GM12878 (cell line): ENCODE data around the gene LMTK2. TPM values are rescaled to one million over a fixed set of nuclear protein-coding genes. Genes with fewer than 3 reads are reported as not detected.

Experiments
- ATAC-seq: fragments of 200-7000 bp; cut with Tn5 transposase; 3 replicates; pipeline ENCODE4 v1.9.1; 2020; ENCODE audit warnings: mild to moderate bottlenecking, moderate library complexity
- BruUV-seq: library from RNA; stranded (reverse); fragments of 400-500 nt; replicated peaks from 2 replicates; lab custom pipeline; 2021; lab: Mats Ljungman, UMichigan
- CTCF ChIA-PET: fragments of 300-600 bp; sonication (Branson Sonifier 250); formaldehyde crosslinking; extraction: SDS; loops from one replicate; lab custom pipeline; 2021; ENCODE audit warnings: inconsistent platforms; lab: Yijun Ruan, JAX
- POLR2A ChIA-PET: fragments of 350-600 bp; formaldehyde crosslinking; extraction: SDS; loops from one replicate; lab custom pipeline; 2021; ENCODE audit warnings: inconsistent platforms; lab: Charles Lee
- RAD21 ChIA-PET: fragments of 300-600 bp; sonication (Branson Sonifier 250); formaldehyde crosslinking; loops from one replicate; lab custom pipeline; 2023; ENCODE audit warnings: antibody characterized with exemption; ENCODE audit not compliant: unreplicated experiment; lab: Charles Lee
- SMC1A ChIA-PET: fragments of 300-600 bp; sonication (Branson Sonifier 250); formaldehyde crosslinking; loops from one replicate; lab custom pipeline; 2023; ENCODE audit not compliant: unreplicated experiment, uncharacterized antibody; lab: Charles Lee
- DNase-seq: peaks from one replicate; pipeline ENCODE4 v3.0.0-alpha.2; 2011; ENCODE audit warnings: low read depth, low spot score
- FAIRE-seq: peaks from 3 replicates; lab custom pipeline; 2011; peaks lifted over from hg19 to GRCh38; lab: Jason Lieb, UNC
- H2AFZ ChIP-seq: 2 replicates; pipeline ENCODE4 v1.6.0; 2011; ENCODE audit warnings: low read depth, low read length, control low read depth; ENCODE audit not compliant: control insufficient read depth
- H3K27ac ChIP-seq: 2 replicates; pipeline ENCODE4 v1.5.1; 2011; ENCODE audit warnings: control low read depth; ENCODE audit not compliant: control insufficient read depth, insufficient read depth
- H3K27me3 ChIP-seq, 2 experiments: replicated peaks in 1 of 2; 2 replicates each; pipeline versions ENCODE4 v1.6.0 to v1.6.1; 2011; ENCODE audit warnings: low read length in 1 of 2; ENCODE audit not compliant: control insufficient read depth in 2 of 2, insufficient read depth in 2 of 2
- H3K36me3 ChIP-seq, 2 experiments: 2 replicates each; pipeline ENCODE4 v1.5.1; 2011; ENCODE audit warnings: low read length in 1 of 2; ENCODE audit not compliant: control insufficient read depth in 2 of 2, insufficient read depth in 2 of 2
- H3K4me1 ChIP-seq: 2 replicates; pipeline ENCODE4 v1.6.1; 2011; ENCODE audit warnings: mild to moderate bottlenecking, low read length, moderate library complexity, mixed read lengths; ENCODE audit not compliant: control insufficient read depth, insufficient read depth
- H3K4me2 ChIP-seq: 2 replicates; pipeline ENCODE4 v1.6.0; 2011; ENCODE audit warnings: control low read depth; ENCODE audit not compliant: control insufficient read depth, insufficient read depth
- H3K4me3 ChIP-seq: fragments of 200-600 bp; sonication (generic); 2 replicates; pipeline ENCODE4 v1.5.1; 2016
- H3K79me2 ChIP-seq: 2 replicates; pipeline ENCODE4 v1.6.0; 2011; ENCODE audit warnings: low read length; ENCODE audit not compliant: control insufficient read depth, insufficient read depth
- H3K9ac ChIP-seq: 2 replicates; pipeline ENCODE4 v1.8.0; 2011; ENCODE audit warnings: low read length, control low read depth, mixed read lengths; ENCODE audit not compliant: control insufficient read depth, insufficient read depth
- H3K9me3 ChIP-seq: replicated peaks from 3 replicates; pipeline ENCODE4 v1.5.1; 2011; ENCODE audit warnings: mild to moderate bottlenecking, low read length; ENCODE audit not compliant: control insufficient read depth, insufficient read depth
- H4K20me1 ChIP-seq: 2 replicates; pipeline ENCODE4 v1.6.0; 2011; ENCODE audit not compliant: control insufficient read depth, insufficient read depth
- BRCA1 ChIP-seq: IDR thresholded peaks from 2 replicates; pipeline ENCODE4 v1.6.1; 2011; ENCODE audit warnings: low read depth, low read length, improper control_type of control experiment
- LARP7 ChIP-seq: fragments of 450-650 bp; IDR thresholded peaks from 2 replicates; pipeline ENCODE4 v1.6.1; 2017; ENCODE audit warnings: mild to moderate bottlenecking
- MAX ChIP-seq: IDR thresholded peaks from 2 replicates; pipeline ENCODE4 v1.6.1; 2012; ENCODE audit warnings: low read depth, low read length, improper control_type of control experiment
- NFYB ChIP-seq: IDR thresholded peaks from 2 replicates; pipeline ENCODE4 v1.6.1; 2011; ENCODE audit warnings: low read depth, mild to moderate bottlenecking, low read length, improper control_type of control experiment, moderate library complexity; ENCODE audit not compliant: insufficient read depth
- NRF1 ChIP-seq: conservative IDR thresholded peaks from 2 replicates; pipeline ENCODE4 v1.6.1; 2011; ENCODE audit warnings: mild to moderate bottlenecking, low read depth, low read length, improper control_type of control experiment
- SMC3 ChIP-seq: IDR thresholded peaks from 2 replicates; pipeline ENCODE4 v1.6.1; 2011; ENCODE audit warnings: low read length, improper control_type of control experiment, borderline replicate concordance
- SREBF2 ChIP-seq: IDR thresholded peaks from 2 replicates; pipeline ENCODE4 v1.6.1; 2012; ENCODE audit warnings: mild to moderate bottlenecking, low read length
- ZSCAN29 ChIP-seq: fragments of 450-650 bp; IDR thresholded peaks from 2 replicates; pipeline ENCODE4 v1.6.1; 2017; ENCODE audit warnings: mild to moderate bottlenecking, moderate library complexity
- WGBS: methylation state at CpG from one replicate; pipeline ENCODE4 v1.1.6; 2016; ENCODE audit warnings: low lambda C conversion rate; ENCODE audit not compliant: insufficient replicate concordance, insufficient coverage; ENCODE audit errors: missing lambda C conversion rate; 5-methylcytosine and 5-hydroxymethylcytosine counted together
- in situ Hi-C: fragments of 300-500 bp; cut with MboI; formaldehyde crosslinking; loops from 9 replicates; pipeline ENCODE4 v1.14.3; 2018; ENCODE audit warnings: mixed read lengths
- intact Hi-C: fragments of 100-400 bp; cut with micrococcal nuclease; formaldehyde crosslinking; loops from one replicate; pipeline ENCODE4 v1.14.2; 2022; ENCODE audit not compliant: unreplicated experiment
- polyA plus RNA-seq, 11 experiments: library from polyadenylated mRNA; depleted of rRNA in 4 of 11; unstranded in 6 of 11; stranded (reverse) in 5 of 11; fragments of >200 nt; fragmentation: Nextera tagmentation in 4 of 11; fragmentation: Illumina TruSeq in 1 of 11; extraction: Ambion mirVana in 4 of 11; extraction: Trizol in 1 of 11; gene quantifications; 1 replicate in 1 of 11; 2 replicates in 10 of 11; pipeline versions ENCODE4 v1.2.1 to v1.2.3, GENCODE V29; 2011 to 2016; ENCODE audit warnings: inconsistent platforms in 2 of 11, missing spikeins in 2 of 11, low read depth in 1 of 11
- total RNA-seq, 4 experiments: library from RNA; depleted of rRNA in 3 of 4; stranded (reverse); fragments of >200 nt in 3 of 4; fragmentation: Illumina TruSeq in 1 of 4; extraction: Trizol in 1 of 4; gene quantifications; 2 replicates each; pipeline versions ENCODE4 v1.2.1 to v1.2.3, GENCODE V29; 2013 to 2021
- TF ChIP-seq, protein P1 (sequence below): fragments of 450-650 bp; IDR thresholded peaks from 2 replicates; pipeline ENCODE4 v1.6.1; 2017; ENCODE audit warnings: low read depth, mild to moderate bottlenecking, moderate library complexity

The LMTK2 gene
- total and polyA plus RNA-seq, 10 of the 15 experiments (the other 5 are each of a cell fraction or from before 2014, with no cell fraction given): 0.68 to 8.7 (median 4.6) TPM

- peak; percentile 74 for TF ChIP-seq SMC3
- TF ChIP-seq, protein P1, sequence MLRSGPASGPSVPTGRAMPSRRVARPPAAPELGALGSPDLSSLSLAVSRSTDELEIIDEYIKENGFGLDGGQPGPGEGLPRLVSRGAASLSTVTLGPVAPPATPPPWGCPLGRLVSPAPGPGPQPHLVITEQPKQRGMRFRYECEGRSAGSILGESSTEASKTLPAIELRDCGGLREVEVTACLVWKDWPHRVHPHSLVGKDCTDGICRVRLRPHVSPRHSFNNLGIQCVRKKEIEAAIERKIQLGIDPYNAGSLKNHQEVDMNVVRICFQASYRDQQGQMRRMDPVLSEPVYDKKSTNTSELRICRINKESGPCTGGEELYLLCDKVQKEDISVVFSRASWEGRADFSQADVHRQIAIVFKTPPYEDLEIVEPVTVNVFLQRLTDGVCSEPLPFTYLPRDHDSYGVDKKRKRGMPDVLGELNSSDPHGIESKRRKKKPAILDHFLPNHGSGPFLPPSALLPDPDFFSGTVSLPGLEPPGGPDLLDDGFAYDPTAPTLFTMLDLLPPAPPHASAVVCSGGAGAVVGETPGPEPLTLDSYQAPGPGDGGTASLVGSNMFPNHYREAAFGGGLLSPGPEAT: 0 out of 2 replicates have a peak, but pooled peaks have one; percentile 32
- no peak for TF ChIP-seq BRCA1
- no peak for TF ChIP-seq LARP7
Observed at GRCh38 chr7:98168181-98168903, 61.7 kb downstream of the LMTK2 start (continued).

DNA sequence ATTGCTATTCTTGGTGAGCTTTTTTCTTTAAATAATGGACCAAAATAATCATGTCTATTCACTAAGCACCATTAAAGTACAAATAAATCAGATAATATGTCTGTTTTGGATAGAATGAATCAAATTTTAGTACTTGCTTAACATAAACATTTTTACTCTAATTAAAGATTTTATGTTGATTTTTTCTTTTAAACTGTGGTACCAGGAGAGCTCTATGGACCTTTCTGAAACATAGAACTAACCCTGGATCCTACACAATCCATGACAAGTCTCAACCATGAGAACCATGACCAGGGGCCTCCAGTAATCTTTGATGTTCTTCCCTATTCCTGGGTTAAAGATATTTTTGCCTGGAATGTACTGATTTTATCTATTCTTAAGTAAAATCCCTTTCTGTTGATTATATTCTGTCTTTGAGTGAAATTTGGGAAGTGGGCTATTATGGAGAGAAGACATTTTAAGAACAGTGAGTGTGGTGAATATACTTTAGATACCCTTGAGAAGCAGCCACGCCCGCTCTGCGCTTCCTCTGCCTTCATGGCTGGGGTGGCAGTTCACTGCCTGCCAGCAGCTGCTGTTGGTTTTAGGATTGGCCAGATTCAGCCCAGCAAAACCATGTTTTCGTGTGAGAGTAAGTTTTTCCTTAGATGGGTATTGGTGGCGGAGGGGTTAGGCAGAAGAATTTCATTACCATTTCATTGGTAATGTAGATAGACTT lies 62.4 kb downstream of the LMTK2 start:
- H3K4me1 ChIP-seq: no peaks in the 10 kb centered on the region
- H2AFZ ChIP-seq: no peak overlapping the region
- RAD21 ChIA-PET: interaction anchor here (0.9 to 8.9 kb wide), 20 partner anchors 8 to 232 kb away, joined by 3 to 297 read pairs (median 6); partner anchors contain the start of genes BAIAP2L1 and LMTK2
- no peak overlapping the region for H3K4me2 ChIP-seq
- H3K9ac ChIP-seq: no peak overlapping the region
- FAIRE-seq (no peak), ATAC-seq (no peak), DNase-seq (no peak)
- SMC1A ChIA-PET: interaction anchor here (0.9 to 7.3 kb wide), 21 partner anchors 9 to 233 kb away, joined by 3 to 195 read pairs (median 5); partner anchors contain the start of gene LMTK2
- no peaks in the 10 kb centered on the region for H3K79me2 ChIP-seq
- H3K27ac ChIP-seq: no peak overlapping the region
- POLR2A ChIA-PET: interaction anchor here (0.9 to 1.3 kb wide), 4 partner anchors 12 to 148 kb away, joined by 3 to 6 read pairs (median 4); partner anchors contain the start of gene LMTK2
- 92% methylated on average over 5 of the region's 5 CpGs for WGBS
- no peaks in the 10 kb centered on the region; a peak in 1 of 4 replicates for H3K36me3 ChIP-seq
- in situ Hi-C loops (no loop called here), intact Hi-C loops (loop anchor here (1.0 to 2.0 kb wide), 2 partner anchors 72 to 148 kb away; no protein-coding TSS in a partner anchor)
- H4K20me1 ChIP-seq: no peaks in the 10 kb centered on the region
- CTCF ChIA-PET: interaction anchor here (0.6 to 10.0 kb wide), 38 partner anchors 9 to 1077 kb away, joined by 3 to 450 read pairs (median 6); partner anchors contain the start of genes BAIAP2L1 and LMTK2
- TF ChIP-seq SREBF2: no peak
- TF ChIP-seq ZSCAN29: no peak
- TF ChIP-seq NRF1: no peak
- TF ChIP-seq, protein P1: 0 out of 2 replicates have a peak, but pooled peaks have one; percentile 6
- no peak for TF ChIP-seq NFYB
- no peak for TF ChIP-seq MAX
- H3K9me3 ChIP-seq: no peaks in the 10 kb centered on the region
- H3K4me3 ChIP-seq: no peak overlapping the region
- H3K27me3 ChIP-seq: no peaks in the 10 kb centered on the region
- BruUV-seq: no TSS peak
